DMS53 treated with DMSO at 0.1 percent for 48 hours (cell line): ENCODE measurements around the gene SRGAP2B.
"Not testable (repeated sequence)": the region's sequence is repeated elsewhere in the genome, so short reads cannot be mapped to it uniquely, and the experiment has no call there.

Experiments
- DNase-seq: peaks from one replicate; lab custom pipeline; 2025; ENCODE audit not compliant: unreplicated experiment; lab: John Stamatoyannopoulos, UW

Gene SRGAP2B

GRCh38 chr1:145000074-145000742 is 94.9 kb downstream of the SRGAP2B start:
- not testable (repeated sequence) for DNase-seq

- DNase-seq: not testable (repeated sequence)
Measured at GRCh38 chr1:144998981-144999273, 96.2 kb downstream of the SRGAP2B start.

GRCh38 chr1:144998134-144998980 is 96.8 kb downstream of the SRGAP2B start:
- not testable (repeated sequence) for DNase-seq

GRCh38 chr1:144995833-144996410 is 99.2 kb downstream of the SRGAP2B start:
- not testable (repeated sequence) for DNase-seq

- DNase-seq: not testable (repeated sequence)
Measured at GRCh38 chr1:144992915-144993314, 102.2 kb downstream of the SRGAP2B start.

- not testable (repeated sequence) for DNase-seq
Measured at GRCh38 chr1:144990611-144991010, 104.5 kb downstream of the SRGAP2B start.

GRCh38 chr1:144987131-144987530 is 108.0 kb downstream of the SRGAP2B start:
- DNase-seq: not testable (repeated sequence)

GRCh38 chr1:144986171-144986860 is 108.8 kb downstream of the SRGAP2B start:
- DNase-seq: not testable (repeated sequence)

GRCh38 chr1:144985550-144986170 is 109.5 kb downstream of the SRGAP2B start:
- DNase-seq: not testable (repeated sequence)

- not testable (repeated sequence) for DNase-seq
Measured at GRCh38 chr1:144982802-144983525, 112.2 kb downstream of the SRGAP2B start.

GRCh38 chr1:144981157-144981556 is 114.0 kb downstream of the SRGAP2B start:
- DNase-seq: not testable (repeated sequence)

GRCh38 chr1:144979960-144980595 is 115.0 kb downstream of the SRGAP2B start:
- DNase-seq: not testable (repeated sequence)

- DNase-seq: not testable (repeated sequence)
Measured at GRCh38 chr1:144977856-144978255, 117.3 kb downstream of the SRGAP2B start.

- DNase-seq: not testable (repeated sequence)
Measured at GRCh38 chr1:144971936-144972335, 123.2 kb downstream of the SRGAP2B start.

GRCh38 chr1:144966488-144966887 is 128.6 kb downstream of the SRGAP2B start:
- DNase-seq: not testable (repeated sequence)

- DNase-seq: not testable (repeated sequence)
Measured at GRCh38 chr1:144964765-144965164, 130.4 kb downstream of the SRGAP2B start.

- DNase-seq: not testable (repeated sequence)
Measured at GRCh38 chr1:144964186-144964585, 130.9 kb downstream of the SRGAP2B start.

GRCh38 chr1:144963571-144963970 is 131.6 kb downstream of the SRGAP2B start:
- not testable (repeated sequence) for DNase-seq
